ENCODE results near the gene CDC42SE2.

Gene CDC42SE2

GRCh38 chr5:131433109-131433508 is 169.3 kb downstream of the CDC42SE2 start:
- no peak for DNase-seq (ENCODE audit: low read depth in 3 of 3)

DNA sequence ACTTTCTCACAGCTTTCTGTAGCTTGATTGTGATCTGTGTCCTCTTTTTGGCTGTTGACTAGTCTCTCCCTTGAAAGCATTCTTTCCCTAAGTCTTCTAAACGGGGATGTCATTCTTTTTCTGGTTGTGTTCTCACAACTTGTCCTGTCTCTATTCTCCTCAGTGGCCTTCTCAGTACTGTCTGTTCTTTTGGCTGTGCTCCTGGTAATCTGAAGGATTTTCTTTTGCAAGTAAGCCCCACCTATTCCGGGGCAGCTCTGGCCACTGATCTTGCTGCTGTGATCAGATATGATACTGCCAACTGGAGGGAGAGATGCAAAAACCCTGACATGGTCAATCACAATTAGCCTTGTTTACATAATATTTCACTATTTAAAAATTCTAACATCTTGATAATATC is 172.2 kb downstream of the CDC42SE2 start:
- no peak for DNase-seq (ENCODE audit: low read depth in 3 of 3)

DNA sequence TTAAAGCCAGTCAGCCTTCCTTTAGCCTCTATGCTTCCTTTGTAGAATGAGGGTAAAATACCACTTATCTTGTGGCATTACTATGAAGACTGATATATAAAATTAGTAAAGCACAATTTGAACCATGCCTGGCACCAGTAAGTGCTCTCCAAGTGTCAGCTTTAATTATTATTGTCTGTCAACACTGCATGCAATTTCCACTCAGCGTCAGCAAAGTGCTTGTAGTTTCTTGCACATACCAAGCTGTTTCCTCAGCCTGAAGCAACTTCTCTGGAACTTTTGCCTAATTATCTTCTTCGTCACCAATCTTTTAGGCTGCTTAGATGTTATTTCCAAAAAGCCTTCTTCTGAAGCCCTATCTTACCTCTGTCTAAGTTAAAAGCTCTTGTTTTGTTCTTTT is 177.3 kb downstream of the CDC42SE2 start:
- no peak for DNase-seq (ENCODE audit: low read depth in 3 of 3)

Measured in stimulated activated CD4-positive, alpha-beta T cell treated with anti-CD3 and anti-CD28 coated beads, TNF-alpha, amount 100 ng/mL, for 4 hours (primary cell).